OCI-LY7 (cell line): ENCODE measurements around the gene ECEL1. TPM values are rescaled to one million over a fixed set of nuclear protein-coding genes. Genes with fewer than 3 reads are reported as not detected.

Experiments used
- BruUV-seq: library from RNA; stranded (reverse); fragments of 400-500 nt; replicated peaks from 2 replicates; lab custom pipeline; 2021; lab: Mats Ljungman, UMichigan
- CTCF ChIA-PET: fragments of 300-600 bp; sonication (Branson Sonifier 250); formaldehyde crosslinking; loops from one replicate; lab custom pipeline; 2022; ENCODE audit warnings: antibody characterized with exemption; ENCODE audit not compliant: unreplicated experiment; lab: Charles Lee
- POLR2A ChIA-PET: fragments of 300-600 bp; sonication (Branson Sonifier 250); formaldehyde crosslinking; loops from one replicate; lab custom pipeline; 2022; ENCODE audit warnings: antibody characterized with exemption; lab: Charles Lee
- DNase-seq: peaks from one replicate; pipeline ENCODE4 v3.0.0-alpha.2; 2015; ENCODE audit warnings: low spot score
- H2AFZ ChIP-seq: fragments of 200-600 bp; sonication (generic), shearing (Covaris generic); 2 replicates; pipeline ENCODE4 v1.6.1; 2014; ENCODE audit warnings: mild to moderate bottlenecking, antibody characterized with exemption, low read length, moderate library complexity
- H3K27ac ChIP-seq: fragments of 200-600 bp; sonication (generic); 2 replicates; pipeline ENCODE4 v1.5.1; 2014; ENCODE audit warnings: mixed run types, low read depth, mild to moderate bottlenecking, moderate library complexity, low read length, inconsistent platforms; ENCODE audit not compliant: poor library complexity, severe bottlenecking
- H3K36me3 ChIP-seq: fragments of 200-600 bp; sonication (generic); 2 replicates; pipeline ENCODE4 v1.6.1; 2014; ENCODE audit warnings: mild to moderate bottlenecking, antibody characterized with exemption, low read length, moderate library complexity, mixed read lengths; ENCODE audit not compliant: insufficient read depth
- H3K4me1 ChIP-seq: fragments of 200-600 bp; sonication (generic); 2 replicates; pipeline ENCODE4 v1.5.1; 2014; ENCODE audit warnings: mild to moderate bottlenecking, low read length; ENCODE audit not compliant: insufficient read depth, poor library complexity, severe bottlenecking
- H3K4me2 ChIP-seq: fragments of 200-600 bp; sonication (generic); 2 replicates; pipeline ENCODE4 v1.6.1; 2014; ENCODE audit warnings: mild to moderate bottlenecking, low read length
- H3K4me3 ChIP-seq: fragments of 200-600 bp; sonication (generic); 2 replicates; pipeline ENCODE4 v1.5.1; 2014; ENCODE audit warnings: mild to moderate bottlenecking, low read depth, low read length; ENCODE audit not compliant: poor library complexity, severe bottlenecking
- H3K79me2 ChIP-seq: fragments of 200-600 bp; sonication (generic); 2 replicates; pipeline ENCODE4 v1.6.1; 2016; ENCODE audit warnings: low read depth, mild to moderate bottlenecking, low read length, moderate library complexity, mixed read lengths; ENCODE audit not compliant: insufficient read depth
- H3K9me2 ChIP-seq: fragments of 200-600 bp; sonication (generic); 2 replicates; pipeline ENCODE4 v1.6.1; 2016; ENCODE audit warnings: mild to moderate bottlenecking, low read length, mixed read lengths; ENCODE audit not compliant: insufficient read depth
- H3K9me3 ChIP-seq: fragments of 200-600 bp; sonication (generic); 2 replicates; pipeline ENCODE4 v1.6.1; 2014; ENCODE audit warnings: mild to moderate bottlenecking, mixed run types, low read length, mixed read lengths
- H4K20me1 ChIP-seq: fragments of 200-600 bp; sonication (generic); 2 replicates; pipeline ENCODE4 v1.6.1; 2014; ENCODE audit warnings: mild to moderate bottlenecking, antibody characterized with exemption, low read length, moderate library complexity, mixed read lengths; ENCODE audit not compliant: insufficient read depth
- EZH2phosphoT487 ChIP-seq: fragments of 200-600 bp; sonication (generic); IDR thresholded peaks from 2 replicates; pipeline ENCODE4 v1.6.1; 2018; ENCODE audit warnings: low read depth, borderline replicate concordance, mild to moderate bottlenecking, mixed run types, antibody characterized with exemption, low read length, moderate library complexity, mixed read lengths
- intact Hi-C: fragments of 100-400 bp; cut with micrococcal nuclease; formaldehyde crosslinking; loops from one replicate; pipeline ENCODE4 v1.10.0; 2022; ENCODE audit not compliant: unreplicated experiment
- total RNA-seq, 2 experiments: library from RNA; depleted of rRNA in 1 of 2; stranded (reverse); fragments of >200 nt in 1 of 2; shearing (Covaris generic) in 1 of 2; gene quantifications; 2 replicates each; pipeline ENCODE4 v1.2.3, GENCODE V29; 2014 to 2022
- TF ChIP-seq, protein P1 (sequence below): fragments of 200-600 bp; sonication (generic); conservative IDR thresholded peaks from 2 replicates; pipeline ENCODE4 v1.5.1; 2014; ENCODE audit warnings: mild to moderate bottlenecking, antibody characterized with exemption, low read length, moderate library complexity, mixed read lengths

Gene ECEL1
- total RNA-seq, 2 experiments from 2014 or later, result not detected

DNA sequence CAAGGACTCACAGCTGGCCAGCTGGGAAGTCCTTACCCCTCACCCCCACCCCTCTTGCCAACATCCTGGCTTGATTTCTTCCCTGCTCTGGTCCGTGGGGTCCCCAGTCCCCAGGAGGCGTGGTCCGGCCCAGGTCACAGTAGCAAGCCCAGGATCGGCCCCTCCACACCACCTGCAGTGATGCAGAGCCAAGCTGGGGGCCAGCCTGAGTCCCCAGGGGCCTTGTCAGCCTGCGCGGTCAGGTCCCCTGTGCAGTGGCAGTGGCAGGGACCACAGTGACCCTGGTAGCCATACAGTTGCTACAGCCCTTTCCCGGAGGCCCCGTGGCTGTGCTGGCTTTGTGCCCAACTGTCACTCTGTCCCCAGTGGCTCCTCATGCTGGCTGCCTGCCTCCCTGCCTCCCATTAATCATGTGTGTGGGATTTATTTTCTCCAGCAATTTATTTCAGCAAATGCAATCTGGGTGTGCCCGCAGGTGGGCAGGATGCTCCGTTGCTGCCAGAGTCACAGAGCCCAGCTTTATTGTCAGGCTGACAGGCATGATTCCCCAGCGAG, 23.8 kb upstream of the ECEL1 start:
- Histone ChIP-seq H4K20me1 (no peaks in the 10 kb centered on the region), H3K9me2 (no peaks in the 10 kb centered on the region), H3K79me2 (no peaks in the 10 kb centered on the region), H3K27ac (no peak overlapping the region), H3K9me3 (no peaks in the 10 kb centered on the region), H3K4me1 (no peaks in the 10 kb centered on the region), H3K36me3 (no peaks in the 10 kb centered on the region), H2AFZ (no peak overlapping the region), H3K4me2 (no peak overlapping the region), H3K4me3 (no peak overlapping the region)
- TF ChIP-seq EZH2phosphoT487, result no peak
- TF ChIP-seq, protein P1, sequence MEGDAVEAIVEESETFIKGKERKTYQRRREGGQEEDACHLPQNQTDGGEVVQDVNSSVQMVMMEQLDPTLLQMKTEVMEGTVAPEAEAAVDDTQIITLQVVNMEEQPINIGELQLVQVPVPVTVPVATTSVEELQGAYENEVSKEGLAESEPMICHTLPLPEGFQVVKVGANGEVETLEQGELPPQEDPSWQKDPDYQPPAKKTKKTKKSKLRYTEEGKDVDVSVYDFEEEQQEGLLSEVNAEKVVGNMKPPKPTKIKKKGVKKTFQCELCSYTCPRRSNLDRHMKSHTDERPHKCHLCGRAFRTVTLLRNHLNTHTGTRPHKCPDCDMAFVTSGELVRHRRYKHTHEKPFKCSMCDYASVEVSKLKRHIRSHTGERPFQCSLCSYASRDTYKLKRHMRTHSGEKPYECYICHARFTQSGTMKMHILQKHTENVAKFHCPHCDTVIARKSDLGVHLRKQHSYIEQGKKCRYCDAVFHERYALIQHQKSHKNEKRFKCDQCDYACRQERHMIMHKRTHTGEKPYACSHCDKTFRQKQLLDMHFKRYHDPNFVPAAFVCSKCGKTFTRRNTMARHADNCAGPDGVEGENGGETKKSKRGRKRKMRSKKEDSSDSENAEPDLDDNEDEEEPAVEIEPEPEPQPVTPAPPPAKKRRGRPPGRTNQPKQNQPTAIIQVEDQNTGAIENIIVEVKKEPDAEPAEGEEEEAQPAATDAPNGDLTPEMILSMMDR, result no peak
- CTCF ChIA-PET, result no interaction called here
- BruUV-seq, result no TSS peak
- no peak for DNase-seq
- intact Hi-C loops, result no loop called here
- POLR2A ChIA-PET, result no interaction called here

DNA sequence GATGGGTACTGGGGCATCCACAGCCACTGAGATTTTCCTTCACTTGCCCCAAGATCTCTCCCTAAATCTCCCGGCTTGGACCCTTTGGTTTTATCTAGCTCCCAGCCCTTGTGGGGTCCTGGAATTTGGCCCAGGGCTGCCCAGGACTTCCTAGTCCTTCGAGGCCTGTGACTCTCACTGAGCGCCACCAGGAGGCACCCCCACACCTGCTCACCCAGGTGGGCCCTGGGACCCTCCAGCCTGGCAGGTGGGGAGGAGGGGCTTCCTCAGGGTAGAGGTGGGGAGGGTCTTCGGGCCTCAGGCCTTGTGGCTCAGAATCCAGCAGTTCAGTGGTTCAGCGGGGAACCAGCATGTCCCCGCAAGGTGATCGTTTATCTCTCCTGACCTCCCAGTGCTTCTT, 20.6 kb upstream of the ECEL1 start:
- Histone ChIP-seq H3K9me2 (no peaks in the 10 kb centered on the region), H3K9me3 (no peaks in the 10 kb centered on the region), H3K4me2 (no peak overlapping the region), H4K20me1 (no peaks in the 10 kb centered on the region), H3K79me2 (no peaks in the 10 kb centered on the region), H3K27ac (no peak overlapping the region), H3K4me1 (no peaks in the 10 kb centered on the region), H3K4me3 (no peak overlapping the region), H3K36me3 (no peaks in the 10 kb centered on the region), H2AFZ (no peak overlapping the region)
- no peak for TF ChIP-seq EZH2phosphoT487
- TF ChIP-seq, protein P1, result 0 out of 2 replicates have a peak, but pooled peaks have one; percentile 10
- ChIA-PET POLR2A (no interaction called here), CTCF (no interaction called here)
- DNase-seq, result no peak
- no TSS peak for BruUV-seq
- intact Hi-C loops, result no loop called here

DNA sequence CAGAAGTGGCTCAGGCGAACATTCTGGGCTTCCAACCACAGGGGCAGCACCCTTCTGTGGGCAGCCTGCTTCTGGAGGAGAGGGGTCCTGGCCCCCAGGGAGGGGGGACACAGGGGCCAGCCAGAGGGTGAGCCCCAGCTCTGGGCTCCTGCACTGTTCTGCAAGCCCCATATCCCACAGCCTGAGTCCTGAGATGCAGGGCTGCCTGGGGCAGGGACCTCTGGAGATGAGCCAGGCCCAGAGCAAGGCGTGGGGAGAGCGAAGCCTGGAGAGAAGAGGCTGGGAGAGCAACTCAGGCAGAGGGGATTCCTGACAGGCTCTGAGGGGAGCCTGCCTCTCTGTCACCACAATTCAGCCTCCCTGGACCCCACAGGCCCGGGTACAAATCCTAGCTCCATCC, 19.1 kb upstream of the ECEL1 start:
- ChIA-PET POLR2A (no interaction called here), CTCF (no interaction called here)
- intact Hi-C loops, result no loop called here
- Histone ChIP-seq H3K79me2 (no peaks in the 10 kb centered on the region), H4K20me1 (no peaks in the 10 kb centered on the region), H3K4me1 (no peaks in the 10 kb centered on the region), H2AFZ (no peak overlapping the region), H3K27ac (no peak overlapping the region), H3K9me3 (no peaks in the 10 kb centered on the region), H3K9me2 (no peaks in the 10 kb centered on the region), H3K36me3 (no peaks in the 10 kb centered on the region), H3K4me3 (no peak overlapping the region), H3K4me2 (no peak overlapping the region)
- no peak for DNase-seq
- no TSS peak for BruUV-seq
- no peak for TF ChIP-seq EZH2phosphoT487
- TF ChIP-seq, protein P1, result no peak
